Thyroid gland (tissue), 4 donors: Measurements from ENCODE around the gene SLC44A1.

ENCODE experiments used
- CTCF ChIP-seq, 6 experiments: fragments of 200-600 bp in 3 of 6; fragments of 450-650 bp in 3 of 6; sonication (generic) in 3 of 6; IDR thresholded peaks; one replicate each; pipeline ENCODE4 v1.5.1; 2016 to 2019; ENCODE audit warnings: antibody characterized with exemption in 6 of 6, mild to moderate bottlenecking in 2 of 6, inconsistent platforms in 1 of 6, moderate library complexity in 1 of 6
- POLR2A ChIP-seq, 2 donors: fragments of 450-650 bp; IDR thresholded peaks; one replicate each; pipeline ENCODE4 v1.6.1; 2017; ENCODE audit warnings: antibody characterized with exemption in 2 of 2, mild to moderate bottlenecking in 2 of 2, moderate library complexity in 1 of 2

GRCh38 chr9:105437704-105438103, 193.3 kb downstream of the SLC44A1 start:
- TF ChIP-seq CTCF (IDR thresholded peaks at IDR 0.05) (no peak), POLR2A (IDR thresholded peaks at IDR 0.05) (no peak)
